ENCODE data around the gene LRRC74B. TPM values are rescaled to one million over a fixed set of nuclear protein-coding genes. Genes with fewer than 3 reads are reported as not detected.

Gene LRRC74B
- total and polyA plus RNA-seq, 2 experiments from 2014 or later, result not detected

DNA sequence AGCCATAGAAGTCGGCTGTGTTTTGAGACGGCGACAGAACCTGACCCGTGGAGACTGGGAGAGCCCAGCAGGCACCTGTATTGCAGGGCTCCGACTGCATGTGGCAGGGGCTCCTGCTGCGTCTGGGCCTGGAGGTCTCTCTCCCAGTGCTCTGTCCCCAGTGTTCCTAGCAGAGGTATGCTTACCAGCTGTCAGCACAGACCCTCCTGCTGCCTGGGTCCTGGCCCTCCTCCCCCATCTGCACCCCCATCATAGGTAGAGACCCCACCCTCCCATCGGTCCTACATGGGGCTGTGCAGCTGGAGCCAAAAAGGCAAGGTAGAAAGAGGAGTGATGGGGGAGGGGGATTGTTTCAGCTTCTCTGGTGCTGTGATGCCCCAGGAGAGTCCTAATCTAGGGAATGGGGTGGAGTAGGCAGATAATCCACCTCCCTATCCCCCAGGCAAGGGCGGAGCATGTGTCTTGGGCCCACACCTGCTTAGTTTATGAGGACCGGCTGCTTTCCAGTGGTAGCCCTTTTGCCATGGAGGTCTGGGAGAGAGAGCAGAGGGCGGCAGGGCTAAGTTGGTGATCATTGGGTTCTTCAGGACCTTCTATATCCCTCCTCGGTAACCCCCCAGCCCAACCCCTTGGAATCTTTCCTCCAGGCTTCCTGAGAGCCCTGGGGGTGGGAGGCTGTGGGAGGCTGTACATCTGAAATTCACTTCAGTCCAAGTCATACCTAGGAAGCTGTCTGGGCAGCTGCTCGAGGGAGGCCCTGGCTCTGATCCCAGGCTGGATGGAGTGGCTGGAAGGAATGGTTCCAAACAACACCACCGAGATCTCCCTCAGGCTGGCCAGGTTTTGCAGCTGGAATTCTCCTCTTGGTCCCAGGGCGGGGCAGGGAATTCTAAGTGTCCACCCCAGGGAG is 18.7 kb upstream of the LRRC74B start:
- H3K4me3 Mint-ChIP-seq, result no peak overlapping the region
- no peaks in the 10 kb centered on the region for H3K36me3 ChIP-seq (ENCODE audit: insufficient read depth)
- DNase-seq (ENCODE audit: low spot score) (no peak), ATAC-seq (no peak)
- H3K27ac ChIP-seq (ENCODE audit: low read depth), result no peak overlapping the region
- no peak for TF ChIP-seq EZH2 (IDR thresholded peaks at IDR 0.05; ENCODE audit: low read depth, unreplicated experiment)
- no peak for TF ChIP-seq ETS1 (IDR thresholded peaks at IDR 0.05)
- no peak for TF ChIP-seq CREB1 (CRISPR knock-in tag; IDR thresholded peaks at IDR 0.05; ENCODE audit: low read depth)
- no peaks in the 10 kb centered on the region for H3F3A ChIP-seq (replicated peaks; ENCODE audit: low read depth)
- no peak overlapping the region for H2AFZ ChIP-seq
- H3K4me3 ChIP-seq, result no peak overlapping the region
- peaks cover 11% of the 10 kb centered on the region; the same call in 1 of the 2 replicates for H3K27me3 ChIP-seq (ENCODE audit: insufficient read depth)
- H3K4me2 ChIP-seq, result no peak overlapping the region
- H3K9me3 Mint-ChIP-seq, result no peaks in the 10 kb centered on the region; the same call in 2 of the 3 replicates
- H3K4me1 ChIP-seq (ENCODE audit: insufficient read depth), result no peaks in the 10 kb centered on the region
- H3K36me3 Mint-ChIP-seq (ENCODE audit: low read depth), result no peaks in the 10 kb centered on the region
- peaks cover 22% of the 10 kb centered on the region for H3K27me3 Mint-ChIP-seq (ENCODE audit: insufficient read depth, low read depth, poor library complexity)
- no peaks in the 10 kb centered on the region for H3K9me2 ChIP-seq (ENCODE audit: insufficient read depth)
- no peak overlapping the region for H3K27ac Mint-ChIP-seq
- peaks cover 8% of the 10 kb centered on the region for H3K4me1 Mint-ChIP-seq
- H4K20me1 ChIP-seq (replicated peaks; ENCODE audit: insufficient read depth), result no peaks in the 10 kb centered on the region
- H3K79me2 ChIP-seq (replicated peaks; ENCODE audit: insufficient read depth), result no peaks in the 10 kb centered on the region

- H3K4me3 Mint-ChIP-seq, result no peak overlapping the region
- no peak overlapping the region for H3K4me3 ChIP-seq
- peaks cover 8% of the 10 kb centered on the region for H3K4me1 Mint-ChIP-seq
- H3F3A ChIP-seq (replicated peaks; ENCODE audit: low read depth), result no peaks in the 10 kb centered on the region
- H3K36me3 Mint-ChIP-seq (ENCODE audit: low read depth), result no peaks in the 10 kb centered on the region
- H3K27ac Mint-ChIP-seq, result no peak overlapping the region
- H2AFZ ChIP-seq, result no peak overlapping the region
- peaks cover 3% of the 10 kb centered on the region; the same call in 1 of the 2 replicates for H3K4me1 ChIP-seq (ENCODE audit: insufficient read depth)
- ATAC-seq (no peak), DNase-seq (ENCODE audit: low spot score) (no peak)
- no peaks in the 10 kb centered on the region for H3K9me2 ChIP-seq (ENCODE audit: insufficient read depth)
- no peaks in the 10 kb centered on the region for H3K79me2 ChIP-seq (replicated peaks; ENCODE audit: insufficient read depth)
- no peaks in the 10 kb centered on the region for H3K36me3 ChIP-seq (ENCODE audit: insufficient read depth)
- H3K9me3 Mint-ChIP-seq, result no peaks in the 10 kb centered on the region; the same call in 2 of the 3 replicates
- H3K27me3 Mint-ChIP-seq (ENCODE audit: insufficient read depth, low read depth, poor library complexity), result peaks cover 34% of the 10 kb centered on the region
- H3K27me3 ChIP-seq (ENCODE audit: insufficient read depth), result peaks cover 26% of the 10 kb centered on the region
- H3K4me2 ChIP-seq, result no peak overlapping the region
- H3K27ac ChIP-seq (ENCODE audit: low read depth), result no peak overlapping the region
- no peaks in the 10 kb centered on the region for H4K20me1 ChIP-seq (replicated peaks; ENCODE audit: insufficient read depth)
- TF ChIP-seq, protein P1, sequence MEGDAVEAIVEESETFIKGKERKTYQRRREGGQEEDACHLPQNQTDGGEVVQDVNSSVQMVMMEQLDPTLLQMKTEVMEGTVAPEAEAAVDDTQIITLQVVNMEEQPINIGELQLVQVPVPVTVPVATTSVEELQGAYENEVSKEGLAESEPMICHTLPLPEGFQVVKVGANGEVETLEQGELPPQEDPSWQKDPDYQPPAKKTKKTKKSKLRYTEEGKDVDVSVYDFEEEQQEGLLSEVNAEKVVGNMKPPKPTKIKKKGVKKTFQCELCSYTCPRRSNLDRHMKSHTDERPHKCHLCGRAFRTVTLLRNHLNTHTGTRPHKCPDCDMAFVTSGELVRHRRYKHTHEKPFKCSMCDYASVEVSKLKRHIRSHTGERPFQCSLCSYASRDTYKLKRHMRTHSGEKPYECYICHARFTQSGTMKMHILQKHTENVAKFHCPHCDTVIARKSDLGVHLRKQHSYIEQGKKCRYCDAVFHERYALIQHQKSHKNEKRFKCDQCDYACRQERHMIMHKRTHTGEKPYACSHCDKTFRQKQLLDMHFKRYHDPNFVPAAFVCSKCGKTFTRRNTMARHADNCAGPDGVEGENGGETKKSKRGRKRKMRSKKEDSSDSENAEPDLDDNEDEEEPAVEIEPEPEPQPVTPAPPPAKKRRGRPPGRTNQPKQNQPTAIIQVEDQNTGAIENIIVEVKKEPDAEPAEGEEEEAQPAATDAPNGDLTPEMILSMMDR (conservative IDR thresholded peaks at IDR 0.05; ENCODE audit: low read depth in 2 of 2), result no peak
- TF ChIP-seq ZNF331 (CRISPR knock-in tag; IDR thresholded peaks at IDR 0.05; ENCODE audit: low read depth) (no peak), EZH2phosphoT487 (IDR thresholded peaks at IDR 0.05; ENCODE audit: unreplicated experiment) (no peak), EZH2 (IDR thresholded peaks at IDR 0.05; ENCODE audit: low read depth, unreplicated experiment) (no peak), ETS1 (IDR thresholded peaks at IDR 0.05) (no peak), ZNF114 (CRISPR knock-in tag; IDR thresholded peaks at IDR 0.05) (no peak), POLR2AphosphoS5 (IDR thresholded peaks at IDR 0.05; ENCODE audit: low read depth) (no peak), STAT1 (IDR thresholded peaks at IDR 0.05; ENCODE audit: unreplicated experiment) (no peak)
These were observed 17.2 kb upstream of the LRRC74B start for GRCh38 chr22:21028277-21029251.
